ENCODE measurements around the gene SLC10A4.

Gene SLC10A4

GRCh38 chr4:48490012-48490679 is 7.0 kb downstream of the SLC10A4 start, which contains the start of gene ZAR1:
Gene ZAR1, plus strand, starts transcription at chr4:48490252. Its CDS starts 40 bp downstream, at chr4:48490292.
- DNase-seq: no peak

DNA sequence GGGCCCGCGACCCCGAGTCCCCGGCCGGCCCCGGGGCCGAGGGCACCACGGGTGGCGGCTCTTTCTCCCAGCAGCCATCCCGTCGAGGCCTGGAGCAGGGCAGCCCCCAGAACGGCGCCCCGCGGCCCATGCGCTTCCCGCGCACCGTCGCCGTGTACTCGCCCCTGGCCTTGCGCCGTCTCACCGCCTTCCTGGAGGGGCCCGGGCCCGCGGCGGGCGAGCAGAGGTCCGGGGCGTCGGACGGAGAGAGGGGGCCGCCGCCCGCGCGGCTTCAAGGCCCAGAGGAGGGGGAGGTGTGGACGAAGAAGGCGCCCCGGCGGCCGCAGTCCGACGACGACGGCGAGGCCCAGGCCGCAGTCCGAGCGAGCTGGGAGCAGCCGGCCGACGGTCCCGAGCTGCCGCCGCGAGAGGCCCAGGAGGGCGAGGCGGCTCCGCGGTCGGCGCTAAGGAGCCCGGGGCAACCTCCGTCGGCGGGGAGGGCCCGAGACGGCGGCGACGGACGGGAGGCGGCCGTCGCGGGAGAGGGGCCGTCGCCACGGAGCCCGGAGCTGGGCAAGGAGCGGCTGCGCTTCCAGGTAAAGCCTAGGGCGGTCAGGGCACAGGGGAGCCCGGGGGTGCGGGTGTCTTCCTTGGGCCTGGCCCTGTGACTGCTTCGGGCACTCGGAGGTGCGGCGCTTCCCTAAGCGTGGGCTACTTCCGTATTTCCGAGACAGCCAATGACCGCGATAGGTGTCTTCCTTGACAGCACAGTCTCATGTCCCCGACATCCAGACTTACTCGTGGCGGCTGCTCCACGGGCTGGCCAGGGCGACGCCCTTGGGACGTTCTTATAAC is 7.8 kb downstream of the SLC10A4 start:
- no peak for DNase-seq

GRCh38 chr4:48491514-48492176 is 8.5 kb downstream of the SLC10A4 start:
- DNase-seq: no peak

DNA sequence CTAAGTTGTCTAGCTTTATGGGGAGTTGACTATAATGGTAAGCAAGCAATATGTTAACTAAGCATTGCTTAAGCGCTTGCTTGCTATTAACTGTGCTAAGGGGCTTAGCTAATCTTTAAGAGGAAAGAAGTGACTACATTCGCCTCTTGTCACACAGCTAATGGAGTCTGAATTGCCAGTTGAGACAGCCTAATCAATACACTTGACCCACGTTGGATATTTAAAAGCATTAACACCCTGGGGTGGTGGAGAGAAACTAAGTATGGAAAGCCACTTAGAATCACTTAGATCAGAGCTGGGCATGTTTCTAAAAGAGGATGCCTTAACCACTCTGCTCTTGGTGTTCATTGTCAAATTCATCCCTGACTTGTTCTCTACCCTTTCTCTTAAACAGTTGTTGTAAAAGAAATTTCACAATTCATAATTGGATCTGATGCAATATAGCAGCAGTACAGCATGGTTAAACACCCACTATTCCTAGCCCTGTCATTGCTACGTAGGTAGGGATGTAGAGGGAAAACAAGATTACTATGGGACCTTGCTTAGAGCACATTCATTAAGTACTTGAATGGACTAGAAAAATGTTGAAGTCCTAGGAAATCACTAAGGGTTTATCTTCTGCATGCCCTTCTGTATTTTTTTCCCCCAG is 10.4 kb downstream of the SLC10A4 start:
- peak in 2 of 3 experiments; percentile 32 to 67 for DNase-seq

DNA sequence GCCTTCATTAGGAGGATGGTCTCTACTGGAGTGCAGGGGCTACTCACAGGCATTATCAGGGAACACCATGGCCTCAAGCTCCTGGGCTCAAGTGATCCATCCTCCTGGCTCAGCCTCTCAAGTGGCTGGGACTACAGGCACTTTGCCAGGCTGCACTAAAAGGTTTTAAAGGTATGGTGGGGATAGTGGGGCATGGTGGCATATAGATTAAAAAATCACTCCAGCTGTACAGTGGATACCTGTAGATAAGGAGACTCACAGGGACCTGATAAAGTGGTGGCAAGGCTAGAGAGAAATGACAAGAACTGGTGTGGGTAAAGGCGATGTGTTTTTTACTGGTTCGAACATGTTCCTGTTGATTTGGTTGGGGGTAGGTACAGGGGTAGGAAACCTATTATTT is 12.8 kb downstream of the SLC10A4 start:
- no peak for DNase-seq

- DNase-seq: no peak
Measured at GRCh38 chr4:48498895-48499294, 15.8 kb downstream of the SLC10A4 start.

- DNase-seq: no peak
Measured at GRCh38 chr4:48499551-48500066, 16.5 kb downstream of the SLC10A4 start.

DNA sequence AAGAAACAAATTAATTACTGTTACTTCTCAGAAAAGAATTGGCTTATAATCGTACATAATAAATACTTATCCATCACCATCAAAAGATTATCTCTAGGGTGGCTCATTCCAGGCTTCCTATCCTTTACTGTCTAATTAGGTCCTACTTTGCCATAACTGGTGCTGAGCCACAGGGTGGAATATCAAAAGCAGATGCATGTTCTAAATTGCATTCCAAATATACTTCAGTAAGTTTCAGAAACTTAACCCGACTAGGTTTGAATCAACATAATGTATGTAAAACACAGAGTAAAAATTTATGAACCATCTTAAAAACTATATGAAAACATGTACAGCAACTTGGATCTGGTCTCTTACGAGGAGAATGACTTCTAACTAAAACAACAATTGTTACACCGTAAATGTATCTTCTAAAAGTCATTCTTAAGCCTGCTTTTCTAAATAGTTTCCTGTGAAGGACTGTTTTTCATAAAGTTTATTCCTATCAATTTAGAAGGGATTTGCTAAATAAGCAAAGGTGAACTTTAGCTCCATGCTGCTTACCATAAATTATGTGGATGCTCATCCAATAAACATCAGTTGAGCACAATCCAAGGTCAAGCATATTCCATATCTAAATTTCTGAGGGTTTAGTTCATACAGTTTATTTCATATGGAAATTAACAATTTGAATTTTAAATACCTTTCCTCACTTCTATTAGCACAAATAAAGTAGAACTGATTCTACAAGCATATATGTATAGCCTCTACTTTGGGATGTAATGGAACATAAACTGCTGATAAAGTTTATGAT is 20.3 kb downstream of the SLC10A4 start:
- DNase-seq: no peak

DNA sequence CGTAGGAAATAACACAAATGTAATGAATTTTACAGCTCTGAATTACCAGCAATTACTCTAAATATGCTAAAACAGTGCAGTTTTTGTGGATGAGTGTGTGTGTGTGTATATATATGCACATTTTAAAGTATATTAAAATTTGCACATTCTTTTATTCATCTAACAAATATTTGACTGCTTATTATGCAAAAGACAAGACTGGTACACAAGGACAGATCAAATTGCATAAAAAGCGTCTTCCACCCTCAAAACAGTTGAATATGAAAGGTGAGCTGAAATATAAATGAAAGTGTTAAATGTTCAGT is 20.8 kb downstream of the SLC10A4 start:
- no peak for DNase-seq

DNA sequence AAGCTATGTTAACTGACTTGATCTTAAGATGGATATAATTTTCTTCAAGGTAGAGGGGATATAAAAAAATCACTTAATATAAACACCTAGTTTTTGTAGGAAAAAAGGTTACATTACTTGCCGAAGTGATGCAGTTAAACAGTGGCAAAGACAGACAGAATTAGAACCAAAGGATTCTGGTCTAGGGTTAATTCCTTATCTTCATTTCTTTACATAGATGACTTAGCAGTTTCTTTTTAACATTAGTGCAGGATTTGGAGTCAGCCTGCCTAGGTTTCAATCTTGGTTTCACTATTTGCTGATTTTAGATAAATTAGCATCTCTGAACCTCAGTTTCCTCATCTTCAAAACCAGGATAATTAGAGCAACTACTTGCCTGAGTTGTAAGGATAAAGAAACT is 21.2 kb downstream of the SLC10A4 start:
- DNase-seq: no peak

- DNase-seq: no peak
Measured at GRCh38 chr4:48506716-48507115, 23.6 kb downstream of the SLC10A4 start.

GRCh38 chr4:48509543-48509942 is 26.4 kb downstream of the SLC10A4 start:
- DNase-seq: no peak

GRCh38 chr4:48518143-48518542 is 35.0 kb downstream of the SLC10A4 start:
- DNase-seq: no peak

DNA sequence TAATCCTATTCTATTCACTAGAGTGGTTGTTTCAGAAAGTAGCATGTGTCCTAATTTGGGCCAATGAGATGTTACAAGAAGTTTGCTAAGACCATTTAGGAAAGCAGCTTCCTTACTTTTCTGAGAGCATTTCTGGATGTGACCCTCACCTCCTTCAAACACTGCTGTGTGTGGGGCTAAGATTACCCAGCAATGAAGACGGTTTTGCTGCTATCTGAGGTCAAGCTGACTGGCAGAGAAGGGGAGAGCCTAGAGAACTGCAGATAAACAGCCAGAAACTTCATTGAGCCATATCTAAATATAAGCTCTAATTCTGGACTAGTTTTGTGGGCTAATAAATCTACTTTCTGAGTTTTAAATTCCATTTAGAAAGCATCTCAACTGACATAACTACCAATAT is 43.3 kb downstream of the SLC10A4 start:
- DNase-seq: no peak

DNA sequence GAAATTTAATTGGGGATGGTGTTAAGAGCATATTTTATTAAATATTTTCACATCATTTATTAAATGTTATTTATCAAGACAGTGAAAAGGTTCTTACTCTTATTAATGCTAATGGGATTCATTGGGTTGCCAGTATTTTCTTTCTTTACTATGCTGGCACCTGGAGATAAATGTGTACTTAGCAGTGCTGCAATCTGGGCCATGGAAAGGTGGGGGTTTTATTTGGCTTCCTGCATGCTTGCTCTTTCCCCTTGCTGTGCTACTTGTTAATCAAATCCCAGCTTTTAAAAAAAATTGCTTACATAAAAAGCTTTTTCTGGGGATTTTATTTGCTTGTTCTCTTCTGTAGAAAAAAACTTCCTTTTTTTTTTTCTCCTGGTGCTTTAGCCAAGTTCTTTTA is 55.2 kb downstream of the SLC10A4 start:
- peak in 2 of 3 experiments; percentile 38 to 79 for DNase-seq
